ENCODE measurements around the gene TRIM28.

GRCh38 chr19:58585442-58586132 lies 41.7 kb downstream of the TRIM28 start:
- no peak for TF ChIP-seq FOXP4 (CRISPR knock-in tag; IDR thresholded peaks at IDR 0.05)
- no peak for TF ChIP-seq MYBL2 (CRISPR knock-in tag; IDR thresholded peaks at IDR 0.05)
- TF ChIP-seq TP53 (CRISPR knock-in tag; IDR thresholded peaks at IDR 0.05): no peak
